SW480 (cell line): ENCODE results near the gene GALNS.
"Not testable (repeated sequence)": the region's sequence is repeated elsewhere in the genome, so short reads cannot be mapped to it uniquely, and the experiment has no call there.

Experiments used
- DNase-seq: peaks from one replicate; pipeline ENCODE4 v3.0.0-alpha.2; 2016; ENCODE audit warnings: low spot score

GALNS gene

GRCh38 chr16:88836791-88837190, 20.0 kb downstream of the GALNS start:
- DNase-seq = no peak

- DNase-seq = no peak
Measured at GRCh38 chr16:88835818-88836217, 20.9 kb downstream of the GALNS start.

- DNase-seq = no peak
Measured at GRCh38 chr16:88835383-88835782, 21.4 kb downstream of the GALNS start.

GRCh38 chr16:88834670-88835069, 22.1 kb downstream of the GALNS start:
- DNase-seq = no peak

- DNase-seq = no peak
Measured at GRCh38 chr16:88833086-88833485, 23.7 kb downstream of the GALNS start.

- DNase-seq = no peak
Measured at GRCh38 chr16:88831838-88832237, 24.9 kb downstream of the GALNS start.

- DNase-seq = no peak
Measured at GRCh38 chr16:88830783-88831182, 26.0 kb downstream of the GALNS start.

GRCh38 chr16:88830258-88830657, 26.5 kb downstream of the GALNS start:
- no peak for DNase-seq

- no peak for DNase-seq
Measured at GRCh38 chr16:88828711-88829110, 28.0 kb downstream of the GALNS start.

- DNase-seq = no peak
Measured at GRCh38 chr16:88827727-88828126, 29.0 kb downstream of the GALNS start.

GRCh38 chr16:88826070-88826840, 30.5 kb downstream of the GALNS start:
- DNase-seq = no peak

GRCh38 chr16:88825146-88825545, 31.6 kb downstream of the GALNS start:
- no peak for DNase-seq

- DNase-seq = no peak
Measured at GRCh38 chr16:88824256-88825077, 32.3 kb downstream of the GALNS start.

- not testable (repeated sequence) for DNase-seq
Measured at GRCh38 chr16:88823646-88824045, 33.1 kb downstream of the GALNS start.

GRCh38 chr16:88822281-88823040, 34.3 kb downstream of the GALNS start:
- DNase-seq = no peak

- no peak for DNase-seq
Measured at GRCh38 chr16:88821168-88821850, 35.4 kb downstream of the GALNS start.

GRCh38 chr16:88820385-88821025, 36.2 kb downstream of the GALNS start:
- no peak for DNase-seq

- DNase-seq = no peak
Measured at GRCh38 chr16:88819126-88819525, 37.6 kb downstream of the GALNS start.

- no peak for DNase-seq
Measured at GRCh38 chr16:88818575-88818874, 38.2 kb downstream of the GALNS start.

GRCh38 chr16:88817785-88818574, 38.8 kb downstream of the GALNS start:
- DNase-seq = no peak
